ENCODE results near the gene TENM3.

Gene TENM3

DNA sequence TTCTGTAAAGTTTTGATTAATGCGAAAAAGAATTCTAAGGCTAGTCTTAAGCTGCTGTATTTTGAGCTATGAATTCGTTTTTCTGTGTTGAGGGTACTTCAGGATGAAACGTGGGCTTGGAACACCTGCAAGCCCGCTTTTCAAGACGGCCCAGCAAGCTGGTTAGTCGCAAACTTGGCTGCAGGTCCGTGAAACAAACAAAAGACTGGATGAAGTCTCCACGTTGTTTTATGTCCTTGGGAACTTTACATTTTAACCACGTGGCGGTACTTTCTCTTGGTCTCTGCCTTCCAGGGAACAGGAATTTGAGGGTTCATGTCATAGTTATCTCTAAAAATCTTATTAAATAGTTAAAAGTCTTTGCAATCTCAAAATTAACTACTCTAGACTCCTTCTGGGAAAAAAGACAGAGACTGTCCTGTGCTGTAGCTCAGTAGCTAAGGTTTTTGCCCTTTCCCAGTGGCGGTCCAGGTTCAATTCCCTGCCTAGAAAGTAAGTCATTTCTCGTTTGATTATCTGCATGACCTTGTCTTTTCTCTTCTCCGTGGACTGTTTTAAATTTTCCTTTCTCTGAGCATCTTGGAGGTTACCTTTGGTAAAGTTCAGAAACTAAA, 21.0 kb downstream of the TENM3 start:
- Histone ChIP-seq H3K9me3 (ENCODE audit: control insufficient read depth, low read length) (no peaks in the 10 kb centered on the region), H3K27me3 (replicated peaks; ENCODE audit: control insufficient read depth, insufficient read depth, low read length, poor library complexity, severe bottlenecking) (no peaks in the 10 kb centered on the region)

GRCh38 chr4:182265881-182266280, 22.7 kb downstream of the TENM3 start:
- no peak for DNase-seq
- Histone ChIP-seq H3K27me3 (replicated peaks; ENCODE audit: control insufficient read depth, insufficient read depth, low read length, poor library complexity, severe bottlenecking) (no peaks in the 10 kb centered on the region), H3K27ac (ENCODE audit: insufficient read depth, low read length, poor library complexity, severe bottlenecking) (no peak overlapping the region), H3K4me1 (ENCODE audit: control insufficient read depth, insufficient read depth, low read length, poor library complexity, severe bottlenecking) (no peaks in the 10 kb centered on the region), H3K36me3 (ENCODE audit: control insufficient read depth, insufficient read depth, low read length) (no peaks in the 10 kb centered on the region), H3K9me3 (ENCODE audit: control insufficient read depth, low read length) (no peaks in the 10 kb centered on the region), H3K4me3 (ENCODE audit: insufficient read depth, low read depth, low read length, poor library complexity, severe bottlenecking) (no peak overlapping the region)

More for the DNA sequence above, 21.0 kb downstream of the TENM3 start:
- H3K4me3 ChIP-seq (ENCODE audit: insufficient read depth, low read depth, low read length, poor library complexity, severe bottlenecking) = no peak overlapping the region
- DNase-seq = no peak
- H3K27ac ChIP-seq (ENCODE audit: insufficient read depth, low read length, poor library complexity, severe bottlenecking) = no peak overlapping the region
- H3K4me1 ChIP-seq (ENCODE audit: control insufficient read depth, insufficient read depth, low read length, poor library complexity, severe bottlenecking) = no peaks in the 10 kb centered on the region
- H3K36me3 ChIP-seq (ENCODE audit: control insufficient read depth, insufficient read depth, low read length) = no peaks in the 10 kb centered on the region

GRCh38 chr4:182267048-182267447, 23.8 kb downstream of the TENM3 start:
- Histone ChIP-seq H3K4me1 (ENCODE audit: control insufficient read depth, insufficient read depth, low read length, poor library complexity, severe bottlenecking) (no peaks in the 10 kb centered on the region), H3K27me3 (replicated peaks; ENCODE audit: control insufficient read depth, insufficient read depth, low read length, poor library complexity, severe bottlenecking) (no peaks in the 10 kb centered on the region), H3K4me3 (ENCODE audit: insufficient read depth, low read depth, low read length, poor library complexity, severe bottlenecking) (no peak overlapping the region), H3K9me3 (ENCODE audit: control insufficient read depth, low read length) (no peaks in the 10 kb centered on the region), H3K27ac (ENCODE audit: insufficient read depth, low read length, poor library complexity, severe bottlenecking) (no peak overlapping the region), H3K36me3 (ENCODE audit: control insufficient read depth, insufficient read depth, low read length) (no peaks in the 10 kb centered on the region)
- DNase-seq = no peak

GRCh38 chr4:182268966-182269365, 25.8 kb downstream of the TENM3 start:
- H3K9me3 ChIP-seq (ENCODE audit: control insufficient read depth, low read length) = no peaks in the 10 kb centered on the region
- no peak overlapping the region for H3K4me3 ChIP-seq (ENCODE audit: insufficient read depth, low read depth, low read length, poor library complexity, severe bottlenecking)
- H3K27me3 ChIP-seq (replicated peaks; ENCODE audit: control insufficient read depth, insufficient read depth, low read length, poor library complexity, severe bottlenecking) = no peaks in the 10 kb centered on the region
- H3K36me3 ChIP-seq (ENCODE audit: control insufficient read depth, insufficient read depth, low read length) = no peaks in the 10 kb centered on the region
- no peaks in the 10 kb centered on the region for H3K4me1 ChIP-seq (ENCODE audit: control insufficient read depth, insufficient read depth, low read length, poor library complexity, severe bottlenecking)
- H3K27ac ChIP-seq (ENCODE audit: insufficient read depth, low read length, poor library complexity, severe bottlenecking) = no peak overlapping the region
- no peak for DNase-seq

- DNase-seq = no peak
- Histone ChIP-seq H3K27me3 (replicated peaks; ENCODE audit: control insufficient read depth, insufficient read depth, low read length, poor library complexity, severe bottlenecking) (no peaks in the 10 kb centered on the region), H3K4me3 (ENCODE audit: insufficient read depth, low read depth, low read length, poor library complexity, severe bottlenecking) (no peak overlapping the region), H3K4me1 (ENCODE audit: control insufficient read depth, insufficient read depth, low read length, poor library complexity, severe bottlenecking) (no peaks in the 10 kb centered on the region), H3K9me3 (ENCODE audit: control insufficient read depth, low read length) (no peaks in the 10 kb centered on the region), H3K36me3 (ENCODE audit: control insufficient read depth, insufficient read depth, low read length) (no peaks in the 10 kb centered on the region), H3K27ac (ENCODE audit: insufficient read depth, low read length, poor library complexity, severe bottlenecking) (no peak overlapping the region)
Measured at GRCh38 chr4:182271731-182272130, 28.5 kb downstream of the TENM3 start.

DNA sequence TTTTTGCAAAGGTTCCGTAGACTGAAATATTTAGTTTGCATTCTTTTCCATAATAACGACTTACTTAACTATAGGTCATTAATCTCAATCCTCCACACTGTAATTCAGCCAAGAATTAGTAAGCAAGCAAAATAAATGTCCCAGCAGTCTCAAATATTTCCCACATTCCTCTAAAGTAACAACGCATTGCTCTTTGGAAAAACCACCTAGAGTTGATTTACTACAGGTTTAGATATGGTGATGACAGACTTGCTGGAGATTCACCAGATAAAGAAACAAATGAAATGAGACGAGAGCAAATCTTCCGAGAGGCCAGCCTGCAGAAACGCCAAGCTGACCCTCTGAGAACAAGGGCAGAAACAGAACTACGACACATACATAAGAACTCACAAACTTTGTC, 28.9 kb downstream of the TENM3 start:
- Histone ChIP-seq H3K4me3 (ENCODE audit: insufficient read depth, low read depth, low read length, poor library complexity, severe bottlenecking) (no peak overlapping the region), H3K4me1 (ENCODE audit: control insufficient read depth, insufficient read depth, low read length, poor library complexity, severe bottlenecking) (no peaks in the 10 kb centered on the region), H3K9me3 (ENCODE audit: control insufficient read depth, low read length) (no peaks in the 10 kb centered on the region), H3K36me3 (ENCODE audit: control insufficient read depth, insufficient read depth, low read length) (no peaks in the 10 kb centered on the region), H3K27ac (ENCODE audit: insufficient read depth, low read length, poor library complexity, severe bottlenecking) (no peak overlapping the region), H3K27me3 (replicated peaks; ENCODE audit: control insufficient read depth, insufficient read depth, low read length, poor library complexity, severe bottlenecking) (no peaks in the 10 kb centered on the region)
- no peak for DNase-seq

- no peaks in the 10 kb centered on the region for H3K36me3 ChIP-seq (ENCODE audit: control insufficient read depth, insufficient read depth, low read length)
- no peak overlapping the region for H3K27ac ChIP-seq (ENCODE audit: insufficient read depth, low read length, poor library complexity, severe bottlenecking)
- H3K4me1 ChIP-seq (ENCODE audit: control insufficient read depth, insufficient read depth, low read length, poor library complexity, severe bottlenecking) = no peaks in the 10 kb centered on the region
- DNase-seq = no peak
- H3K9me3 ChIP-seq (ENCODE audit: control insufficient read depth, low read length) = no peaks in the 10 kb centered on the region
- H3K27me3 ChIP-seq (replicated peaks; ENCODE audit: control insufficient read depth, insufficient read depth, low read length, poor library complexity, severe bottlenecking) = no peaks in the 10 kb centered on the region
- H3K4me3 ChIP-seq (ENCODE audit: insufficient read depth, low read depth, low read length, poor library complexity, severe bottlenecking) = no peak overlapping the region
Measured at GRCh38 chr4:182273191-182273935, 30.2 kb downstream of the TENM3 start.

- Histone ChIP-seq H3K36me3 (ENCODE audit: control insufficient read depth, insufficient read depth, low read length) (no peaks in the 10 kb centered on the region), H3K4me3 (ENCODE audit: insufficient read depth, low read depth, low read length, poor library complexity, severe bottlenecking) (no peak overlapping the region), H3K27me3 (replicated peaks; ENCODE audit: control insufficient read depth, insufficient read depth, low read length, poor library complexity, severe bottlenecking) (no peaks in the 10 kb centered on the region), H3K9me3 (ENCODE audit: control insufficient read depth, low read length) (no peaks in the 10 kb centered on the region), H3K4me1 (ENCODE audit: control insufficient read depth, insufficient read depth, low read length, poor library complexity, severe bottlenecking) (no peaks in the 10 kb centered on the region), H3K27ac (ENCODE audit: insufficient read depth, low read length, poor library complexity, severe bottlenecking) (no peak overlapping the region)
- no peak for DNase-seq
Measured at GRCh38 chr4:182276210-182277109, 33.3 kb downstream of the TENM3 start.

GRCh38 chr4:182277377-182277776, 34.2 kb downstream of the TENM3 start:
- no peaks in the 10 kb centered on the region for H3K4me1 ChIP-seq (ENCODE audit: control insufficient read depth, insufficient read depth, low read length, poor library complexity, severe bottlenecking)
- no peaks in the 10 kb centered on the region for H3K27me3 ChIP-seq (replicated peaks; ENCODE audit: control insufficient read depth, insufficient read depth, low read length, poor library complexity, severe bottlenecking)
- H3K27ac ChIP-seq (ENCODE audit: insufficient read depth, low read length, poor library complexity, severe bottlenecking) = no peak overlapping the region
- H3K36me3 ChIP-seq (ENCODE audit: control insufficient read depth, insufficient read depth, low read length) = no peaks in the 10 kb centered on the region
- no peak overlapping the region for H3K4me3 ChIP-seq (ENCODE audit: insufficient read depth, low read depth, low read length, poor library complexity, severe bottlenecking)
- no peak for DNase-seq
- H3K9me3 ChIP-seq (ENCODE audit: control insufficient read depth, low read length) = no peaks in the 10 kb centered on the region

GRCh38 chr4:182278729-182279128, 35.5 kb downstream of the TENM3 start:
- H3K4me3 ChIP-seq (ENCODE audit: insufficient read depth, low read depth, low read length, poor library complexity, severe bottlenecking) = no peak overlapping the region
- no peaks in the 10 kb centered on the region for H3K4me1 ChIP-seq (ENCODE audit: control insufficient read depth, insufficient read depth, low read length, poor library complexity, severe bottlenecking)
- no peaks in the 10 kb centered on the region for H3K9me3 ChIP-seq (ENCODE audit: control insufficient read depth, low read length)
- H3K27me3 ChIP-seq (replicated peaks; ENCODE audit: control insufficient read depth, insufficient read depth, low read length, poor library complexity, severe bottlenecking) = no peaks in the 10 kb centered on the region
- DNase-seq = no peak
- H3K27ac ChIP-seq (ENCODE audit: insufficient read depth, low read length, poor library complexity, severe bottlenecking) = no peak overlapping the region
- no peaks in the 10 kb centered on the region for H3K36me3 ChIP-seq (ENCODE audit: control insufficient read depth, insufficient read depth, low read length)

Data from effector memory CD4-positive, alpha-beta T cell (primary cell).